Activated CD4-positive, alpha-beta T cell treated with anti-CD3 and anti-CD28 coated beads, Interleukin-2, amount 50 U/mL, for 24 hours (primary cell): ENCODE results near the gene LUZP2.

ENCODE experiments used
- DNase-seq, 2 donors: peaks; one replicate each; pipeline ENCODE4 v3.0.0-alpha.2; 2020; ENCODE audit warnings: low read depth in 1 of 2, low spot score in 1 of 2

The LUZP2 gene

DNA sequence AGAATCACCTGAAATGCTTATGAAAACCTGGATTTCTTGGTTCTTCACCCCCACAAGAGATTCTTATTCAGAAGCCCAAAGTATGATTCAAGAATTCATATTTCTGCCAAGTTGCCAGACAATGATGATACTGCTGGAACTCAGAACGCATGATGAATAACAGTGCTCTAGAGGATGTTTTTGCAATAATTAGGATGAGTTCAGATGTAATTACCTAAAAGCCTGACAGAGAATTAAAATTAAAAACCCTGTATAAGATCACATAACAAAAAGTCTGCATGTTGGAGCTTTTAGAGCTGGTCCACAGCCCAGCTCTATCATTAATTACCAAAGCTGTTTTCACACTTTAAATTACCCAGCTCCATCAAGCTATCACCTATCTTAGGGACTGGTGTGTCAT, 211.8 kb downstream of the LUZP2 start:
- no peak for DNase-seq

DNA sequence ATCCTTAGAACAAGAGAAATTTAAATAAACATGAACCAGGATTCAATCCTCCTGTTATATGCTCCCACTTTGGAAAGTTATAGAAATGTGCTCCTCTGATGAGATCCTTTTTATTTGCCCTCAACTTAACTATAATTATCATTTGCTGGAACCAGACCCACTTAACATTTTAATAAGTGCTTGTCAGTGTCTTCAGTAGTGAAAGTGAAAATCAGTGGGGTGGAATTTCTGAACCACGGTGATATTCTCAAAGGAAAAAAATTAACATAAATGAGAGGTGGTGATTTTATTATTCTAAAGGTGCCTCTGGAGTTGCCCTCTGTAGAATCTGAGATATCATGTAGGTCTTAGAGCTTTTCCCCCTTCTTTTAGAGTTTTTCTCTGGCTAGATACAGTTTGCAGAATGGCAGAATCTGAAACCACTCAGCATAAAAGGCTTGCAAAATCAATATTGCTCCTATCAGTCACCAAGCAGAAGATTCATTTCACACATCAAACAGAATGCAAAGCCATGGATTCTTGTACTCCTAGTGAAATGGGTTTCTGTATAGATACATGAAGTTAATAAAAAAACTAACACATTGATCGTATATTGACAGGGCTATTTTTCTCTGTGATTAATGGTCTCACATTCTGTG, 213.2 kb downstream of the LUZP2 start:
- DNase-seq = no peak

DNA sequence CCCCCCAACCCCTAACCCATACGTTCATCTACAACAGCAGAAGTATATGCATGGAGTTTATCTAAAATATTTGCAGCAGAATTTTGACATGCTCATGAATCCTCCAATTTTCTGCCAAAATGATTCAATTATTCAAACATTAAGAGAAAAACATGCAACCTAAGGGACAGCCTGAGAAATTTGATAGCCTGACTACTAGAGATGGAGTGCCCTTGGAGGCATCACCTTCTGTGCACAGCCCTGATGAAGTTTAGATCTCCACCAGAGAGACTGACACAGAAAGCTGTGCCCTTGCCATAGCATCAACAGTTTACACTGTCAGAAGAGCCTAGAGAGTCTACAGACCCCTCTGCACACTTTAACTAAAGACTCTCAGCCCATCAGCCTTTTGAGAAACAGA, 217.7 kb downstream of the LUZP2 start:
- DNase-seq = no peak

DNA sequence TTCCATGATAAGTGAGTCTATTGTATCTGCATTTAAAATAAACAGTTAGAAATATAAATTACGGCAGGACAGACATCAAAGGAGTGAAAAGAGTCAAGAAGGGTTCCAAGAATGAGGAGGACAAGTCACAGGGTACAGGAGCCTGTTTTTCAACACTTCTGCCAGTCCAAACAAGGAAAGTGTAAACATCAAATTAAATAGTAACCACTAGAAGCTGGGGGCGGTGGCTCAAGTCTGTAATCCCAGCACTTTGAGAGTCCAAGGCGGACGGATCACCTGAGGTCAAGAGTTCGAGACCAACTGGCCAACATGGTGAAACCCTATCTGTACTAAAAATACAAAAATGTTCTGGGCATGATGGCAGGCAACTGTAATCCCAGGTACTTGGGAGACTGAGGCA, 219.6 kb downstream of the LUZP2 start:
- DNase-seq = no peak

DNA sequence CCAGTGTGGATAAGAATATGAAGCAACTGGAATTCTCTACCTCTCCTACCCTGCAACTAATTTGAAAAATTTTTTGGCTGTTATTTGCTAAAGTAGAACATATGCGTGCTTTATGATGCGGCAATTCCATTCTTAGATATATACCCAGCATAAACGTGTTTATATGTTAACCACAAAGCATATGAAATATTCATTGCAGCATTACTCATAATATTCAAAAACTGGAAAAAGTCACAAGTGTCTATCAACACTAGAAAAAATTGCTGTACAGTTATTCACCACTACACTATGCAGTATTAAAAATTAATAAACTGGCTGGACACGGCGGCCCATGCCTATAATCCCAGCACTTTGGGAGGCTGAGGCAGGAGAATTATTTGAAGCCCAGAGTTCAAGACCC, 226.4 kb downstream of the LUZP2 start:
- no peak for DNase-seq

DNA sequence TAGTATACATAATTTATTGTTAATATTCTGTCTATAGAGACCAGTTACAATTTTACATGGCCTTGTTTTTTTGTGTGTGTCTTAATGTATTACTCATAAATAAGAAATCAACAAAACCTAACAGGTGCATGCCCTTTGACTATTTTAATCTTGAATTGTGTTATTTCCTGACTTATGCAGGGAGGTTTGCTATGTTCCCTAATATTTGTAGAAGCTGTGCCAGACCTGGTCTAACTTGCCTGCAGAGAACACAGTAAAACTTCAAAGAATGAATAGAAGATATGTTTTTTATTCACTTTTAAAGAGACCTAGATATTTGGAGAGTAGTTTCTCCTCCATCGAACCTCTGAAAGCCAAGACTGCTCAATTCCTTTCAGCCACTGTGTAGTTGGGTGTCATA, 234.7 kb downstream of the LUZP2 start:
- no peak for DNase-seq

DNA sequence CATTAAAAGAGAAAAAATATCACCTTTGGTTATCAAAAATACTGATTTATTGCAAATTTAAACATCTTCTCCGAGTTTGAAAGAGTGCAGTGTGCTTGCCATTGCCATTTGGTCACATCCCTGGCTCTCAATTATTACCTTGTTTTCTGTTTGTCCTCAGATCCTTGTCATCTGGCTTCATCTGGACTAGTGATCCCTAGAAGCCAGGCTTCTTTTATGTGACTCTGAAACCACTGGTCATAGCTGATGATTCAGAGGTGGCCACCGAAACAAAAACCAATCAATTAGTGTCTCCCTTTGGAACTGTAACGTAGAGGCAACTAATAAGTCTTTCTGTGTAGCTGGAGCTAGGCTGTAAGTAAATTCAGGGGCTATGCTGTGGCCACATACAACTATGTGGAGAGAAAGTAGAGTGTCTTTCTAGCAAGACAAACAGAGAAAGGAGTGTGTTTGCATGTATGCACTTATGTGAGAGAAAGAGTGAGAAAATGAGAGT, 237.9 kb downstream of the LUZP2 start:
- DNase-seq = no peak

DNA sequence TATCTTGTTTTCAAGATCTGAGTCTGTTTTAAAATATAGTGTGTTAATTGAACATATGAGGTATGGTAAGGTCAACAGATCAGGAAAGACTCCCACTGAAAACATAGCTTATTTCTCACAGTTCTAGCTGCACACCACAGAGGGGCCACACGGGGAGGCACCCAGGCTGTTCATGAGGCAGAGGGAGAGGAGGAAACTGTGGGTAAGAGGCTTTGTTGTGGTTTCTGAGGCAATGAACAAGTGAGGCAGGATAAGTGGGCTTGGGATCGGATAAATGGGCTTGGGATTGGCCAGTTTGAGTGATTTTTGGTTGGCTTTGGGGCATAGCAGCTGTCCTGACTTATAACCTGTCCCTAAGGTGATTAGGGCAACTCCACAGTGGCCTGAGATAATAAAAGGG, 242.1 kb downstream of the LUZP2 start:
- no peak for DNase-seq

DNA sequence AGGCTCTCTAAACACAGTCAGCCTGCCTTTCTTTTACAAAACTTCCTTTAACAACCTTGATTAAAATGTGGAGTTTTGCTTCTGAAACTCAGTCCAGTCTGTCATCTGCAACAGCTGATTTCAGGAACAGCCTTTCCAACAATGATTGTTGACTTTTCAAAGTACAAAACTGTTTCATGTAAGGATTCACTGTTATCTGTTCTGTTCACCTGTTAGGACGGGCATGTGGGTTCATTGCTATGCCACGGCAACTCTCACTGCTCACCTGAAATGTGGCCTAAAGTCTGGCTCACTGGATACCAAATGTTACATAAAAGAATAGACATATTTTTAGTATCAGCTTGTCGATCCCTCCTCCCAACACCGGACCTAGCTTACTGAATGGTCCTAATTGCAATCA, 242.8 kb downstream of the LUZP2 start:
- no peak for DNase-seq

DNA sequence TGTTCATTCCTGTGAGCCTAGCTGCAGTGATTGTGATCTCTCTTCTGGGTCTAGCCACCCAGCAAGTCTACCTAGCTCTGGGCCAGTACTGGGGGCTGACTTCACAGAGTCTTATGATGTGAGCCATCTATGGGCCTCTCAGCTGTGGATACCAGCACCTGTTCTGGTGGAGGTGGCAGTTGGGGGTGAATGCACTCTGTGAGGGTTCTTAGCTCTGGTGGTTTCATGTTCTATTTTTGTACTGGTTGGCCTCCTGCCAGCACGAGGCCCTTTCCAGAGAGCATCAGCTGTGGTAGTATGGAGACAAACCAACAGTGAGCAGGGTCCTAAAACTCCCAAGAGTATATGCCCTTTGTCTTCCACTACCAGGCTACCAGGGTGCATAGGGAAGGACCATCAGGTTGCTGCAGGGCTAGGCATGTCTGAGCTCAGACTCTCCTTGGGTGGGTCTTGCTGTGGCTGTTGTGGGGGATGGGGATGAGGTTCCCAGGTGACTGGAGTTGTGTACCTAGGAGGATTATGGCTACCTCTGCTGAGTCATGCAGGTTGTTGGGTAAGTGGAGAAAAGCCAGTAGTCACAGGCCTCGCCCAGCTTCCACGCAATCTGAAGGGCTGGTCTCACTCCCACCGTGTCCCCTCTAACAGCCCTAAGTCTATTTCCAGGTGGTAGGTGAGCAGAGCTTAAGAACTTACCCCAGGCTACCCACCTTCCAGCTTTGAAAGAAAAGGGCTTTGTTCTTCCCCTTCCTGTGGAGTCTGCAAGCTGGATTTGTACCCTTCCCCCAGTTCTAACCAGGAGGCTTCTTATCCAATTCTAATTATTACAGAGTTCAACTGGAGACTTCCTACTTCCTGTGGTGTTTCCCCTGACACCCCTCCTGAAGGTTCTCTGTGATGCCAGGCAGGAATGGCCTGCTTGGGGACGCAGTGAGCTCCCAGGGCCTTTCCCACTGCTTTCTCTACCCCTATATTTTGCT, 250.7 kb downstream of the LUZP2 start:
- DNase-seq = no peak

DNA sequence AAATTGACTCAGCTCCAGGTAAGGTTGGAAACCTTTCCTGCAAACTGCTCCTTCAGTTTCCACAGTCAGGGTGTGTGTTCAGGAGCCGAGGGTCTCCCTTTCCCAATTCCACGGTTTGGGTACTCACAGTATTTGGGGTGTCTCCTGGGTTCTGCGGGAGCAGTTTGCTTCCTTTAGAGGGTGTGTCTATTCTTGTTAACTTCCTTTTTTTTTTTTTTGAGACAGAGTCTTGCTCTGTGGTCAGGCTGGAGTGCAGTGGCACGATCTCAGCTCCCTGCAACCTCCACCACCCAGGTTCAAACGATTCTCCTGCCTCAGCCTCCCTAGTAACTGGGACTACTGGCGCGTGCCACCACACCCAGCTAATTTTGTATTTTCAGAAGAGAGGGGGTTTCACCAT, 251.4 kb downstream of the LUZP2 start:
- DNase-seq = no peak

DNA sequence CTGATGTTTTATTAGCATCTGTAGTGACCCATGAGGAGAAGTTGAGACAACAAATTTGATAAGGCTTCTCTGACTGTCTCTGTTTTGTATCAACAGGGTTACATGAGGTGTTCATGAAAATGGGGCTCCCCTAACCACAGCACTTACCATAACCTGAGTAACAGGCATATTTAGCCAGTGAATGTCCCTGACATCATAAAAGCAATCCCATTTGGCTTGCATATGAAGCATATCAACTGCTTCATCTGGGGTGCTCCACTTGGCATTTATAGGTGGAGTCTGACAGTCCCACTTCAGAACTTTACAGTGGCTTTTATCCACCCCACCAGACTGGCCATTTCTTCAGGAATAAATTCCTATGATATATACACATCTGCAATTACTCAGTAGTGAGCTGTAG, 257.6 kb downstream of the LUZP2 start:
- DNase-seq = no peak

DNA sequence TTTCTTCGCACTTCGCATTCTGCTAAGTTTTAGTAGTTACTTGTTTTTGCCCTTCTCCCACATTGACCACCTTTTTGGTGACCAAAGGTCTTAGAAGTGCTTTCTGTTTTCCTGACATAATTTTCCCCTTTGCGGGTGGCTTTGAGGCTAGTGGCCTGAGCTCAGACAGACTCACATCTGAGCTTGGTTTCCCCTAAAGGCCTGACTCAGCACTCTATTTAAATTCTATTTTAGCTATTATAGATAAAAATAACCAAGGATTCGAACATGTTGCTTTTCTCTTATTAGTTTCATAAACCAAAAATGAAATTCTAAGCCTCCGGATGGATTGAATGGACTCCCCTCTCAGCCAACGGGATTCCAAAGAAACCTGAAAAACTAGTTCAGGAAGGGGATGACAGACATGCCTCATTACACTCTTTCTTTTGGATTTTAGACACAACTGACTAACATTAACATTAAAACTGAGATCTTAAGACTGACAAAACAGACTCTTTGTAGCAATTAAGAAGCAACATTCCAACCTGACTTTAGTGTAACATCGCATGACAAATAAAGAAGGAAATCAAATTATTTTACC, 258.5 kb downstream of the LUZP2 start:
- no peak for DNase-seq

DNA sequence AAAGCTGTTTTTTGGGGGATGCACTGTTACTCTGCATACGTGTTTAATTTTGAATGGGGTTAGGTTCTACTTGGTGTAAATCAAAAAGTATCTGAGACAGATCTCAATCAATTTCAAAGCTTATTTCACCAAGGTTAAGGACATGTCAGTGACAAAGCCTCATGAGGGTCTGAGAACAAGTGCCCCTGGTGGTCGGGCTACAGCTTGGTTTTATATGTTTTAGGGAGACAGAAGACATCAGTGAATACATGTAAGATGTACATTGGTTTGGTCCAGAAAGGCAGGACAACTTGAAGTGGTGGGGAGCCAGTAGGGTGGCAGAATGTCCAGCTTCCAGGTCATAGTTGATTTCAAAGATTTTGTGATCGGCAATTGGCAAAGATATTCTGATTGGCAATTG, 262.9 kb downstream of the LUZP2 start:
- DNase-seq = no peak

DNA sequence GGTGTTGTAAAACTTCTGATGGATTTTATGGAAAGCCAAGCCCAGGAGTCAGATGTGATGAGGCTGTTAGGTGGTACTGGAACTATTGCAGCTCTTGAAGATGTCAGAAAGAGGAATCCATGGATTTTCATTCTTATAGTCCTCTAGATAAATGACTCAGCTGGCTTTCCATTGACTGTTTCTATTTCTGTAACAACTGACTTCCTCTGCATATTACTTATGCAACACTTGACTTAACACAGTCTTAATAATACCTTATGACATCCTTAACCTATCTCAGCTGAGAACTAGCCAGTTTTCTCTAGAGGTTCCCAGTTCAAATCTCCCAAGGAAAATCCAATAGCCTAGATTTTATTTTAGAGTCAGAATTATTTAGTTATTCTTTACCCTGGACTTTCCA, 263.8 kb downstream of the LUZP2 start:
- DNase-seq = no peak

DNA sequence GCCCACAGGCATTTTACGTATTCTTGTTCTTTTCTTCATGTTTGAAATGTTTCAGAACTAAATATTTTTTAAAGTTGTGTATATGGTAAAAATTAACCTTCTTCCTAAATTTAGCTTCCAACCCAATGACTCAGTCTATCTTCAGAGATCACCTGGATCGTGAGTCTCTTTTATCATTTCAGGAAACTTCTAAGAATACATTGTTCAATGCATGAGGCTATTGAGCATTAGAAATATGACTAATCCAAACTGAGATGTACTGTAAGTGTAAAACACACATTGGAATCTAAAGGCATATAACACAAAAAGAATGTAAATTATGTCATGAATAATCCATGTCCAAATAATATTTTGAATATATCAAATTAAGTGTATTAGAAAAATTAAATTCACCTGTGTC, 265.2 kb downstream of the LUZP2 start:
- DNase-seq = no peak

DNA sequence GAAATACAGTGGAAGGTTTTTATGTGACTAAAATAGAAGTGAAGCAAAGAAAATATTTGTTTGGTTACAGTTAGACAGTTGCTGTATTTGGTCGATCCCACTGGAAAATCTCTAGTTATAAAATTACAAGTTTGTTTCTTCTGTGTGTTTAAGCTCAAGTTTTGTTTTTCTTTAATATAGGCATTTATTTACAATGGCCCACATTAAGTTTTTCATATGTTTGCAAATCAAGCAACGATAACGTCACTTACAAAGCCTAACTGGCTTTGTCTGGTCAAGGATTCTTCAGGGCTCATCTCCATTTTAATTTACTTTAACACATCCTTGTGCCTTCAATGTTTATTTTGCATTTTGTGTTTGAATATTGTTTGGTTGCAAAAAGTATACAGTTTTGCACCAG, 270.6 kb downstream of the LUZP2 start:
- no peak for DNase-seq

DNA sequence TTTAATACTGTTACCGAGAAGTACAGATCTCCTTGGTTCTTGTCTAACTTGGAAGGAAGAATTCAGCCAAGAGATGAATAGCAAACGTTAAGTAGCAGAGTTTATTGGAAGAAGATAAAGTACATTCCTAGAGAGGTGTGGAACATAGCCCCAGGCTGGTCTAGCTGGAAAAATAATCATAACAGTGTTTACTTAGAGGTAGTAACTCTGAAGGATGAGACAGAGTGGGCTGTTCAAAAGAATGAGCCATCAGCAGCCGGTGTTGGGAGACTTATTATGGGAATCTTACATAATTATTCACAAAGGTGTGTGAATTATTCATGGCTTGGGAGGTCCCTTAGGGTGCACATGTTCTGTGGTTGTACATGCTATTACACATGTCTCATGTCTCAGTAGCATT, 276.5 kb downstream of the LUZP2 start:
- DNase-seq = no peak

DNA sequence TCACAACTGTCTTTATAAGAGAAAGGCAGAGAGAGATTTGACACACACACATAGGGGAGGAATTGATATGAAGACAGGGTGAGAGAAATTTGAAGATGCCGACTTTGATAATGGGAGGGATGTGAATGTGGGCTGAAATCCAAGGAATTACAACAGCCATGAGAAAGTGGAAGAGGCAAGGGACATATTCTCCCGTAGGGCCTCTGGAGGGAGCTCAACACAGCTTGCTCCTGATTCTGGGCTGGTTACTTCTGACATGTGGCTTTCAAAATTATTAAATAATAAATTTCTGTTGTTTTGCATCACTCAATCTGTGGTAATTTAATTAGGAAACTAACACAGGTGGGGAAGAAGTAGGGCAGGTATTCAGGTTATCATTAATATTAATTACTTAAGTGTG, 282.9 kb downstream of the LUZP2 start:
- no peak for DNase-seq

DNA sequence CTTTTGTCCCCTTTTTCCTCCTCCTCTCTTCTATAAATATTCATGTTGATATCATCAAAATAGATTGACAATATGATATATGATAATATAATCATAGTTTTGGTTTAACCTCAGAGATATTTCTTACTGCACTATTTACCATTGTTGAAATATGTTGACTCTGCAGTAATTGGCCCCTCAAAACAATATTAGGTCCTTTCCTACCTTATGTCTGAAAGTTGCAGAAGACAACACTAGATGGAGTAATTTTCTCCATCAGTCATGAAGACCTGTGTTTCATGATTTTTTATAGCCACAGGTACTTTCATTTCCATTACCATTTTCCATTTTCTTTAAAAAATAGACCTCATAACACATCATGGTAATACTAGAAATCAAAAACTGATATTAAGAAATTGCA, 284.4 kb downstream of the LUZP2 start:
- DNase-seq = no peak

DNA sequence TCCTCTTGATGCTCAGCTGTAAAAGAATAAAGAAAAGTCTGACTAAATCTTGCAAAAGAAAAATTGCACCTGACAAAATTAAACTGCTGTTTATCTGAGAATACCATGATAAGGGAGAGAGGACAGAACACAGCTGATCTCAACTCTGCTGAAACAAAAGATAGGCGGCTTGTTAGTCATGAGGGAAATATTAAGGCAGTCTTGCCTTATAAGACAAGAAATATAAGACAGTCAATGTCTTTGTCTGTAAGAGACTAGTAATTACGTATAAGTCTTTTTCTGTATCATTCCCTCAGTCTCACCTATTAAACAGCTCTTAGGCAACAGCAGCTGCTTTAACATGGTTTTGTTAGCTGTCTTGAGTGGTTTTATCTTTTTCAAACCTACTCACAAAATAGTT, 296.6 kb downstream of the LUZP2 start:
- no peak for DNase-seq

DNA sequence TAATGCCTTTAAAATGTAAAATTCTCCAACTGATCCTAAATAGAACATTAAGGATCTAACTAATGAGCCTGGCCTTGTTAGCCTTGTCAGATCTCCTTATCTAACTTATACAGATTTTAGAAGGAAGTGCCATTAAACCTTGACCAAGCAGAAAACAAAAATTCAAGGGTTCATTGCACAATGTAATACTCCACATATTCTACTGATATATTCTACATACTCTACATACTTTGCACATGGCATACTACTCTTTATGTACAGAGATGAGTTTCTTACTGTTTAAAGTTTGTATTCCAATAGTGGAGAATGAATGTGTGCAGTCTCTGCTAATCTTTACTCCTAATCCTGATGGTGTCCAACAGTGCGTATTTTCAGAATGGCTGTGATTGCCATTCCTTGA, 297.2 kb downstream of the LUZP2 start:
- no peak for DNase-seq
